ENCODE data around the gene DBP. TPM values are rescaled to one million over a fixed set of nuclear protein-coding genes. Genes with fewer than 3 reads are reported as not detected.

DBP gene
- polyA plus RNA-seq, 1 experiment: 5.3 TPM

- POLR2A ChIA-PET: no interaction called here
- CTCF ChIA-PET: no interaction called here
- Histone ChIP-seq H3K4me3 (ENCODE audit: low read depth, low read length) (no peak overlapping the region), H3K27me3 (ENCODE audit: control insufficient read depth, insufficient read depth, low read length) (peaks cover 4% of the 10 kb centered on the region; the same call in 1 of the 2 replicates), H3K36me3 (ENCODE audit: control insufficient read depth, insufficient read depth, low read length) (no peaks in the 10 kb centered on the region)
- DNase-seq (ENCODE audit: low read depth): no peak
- TF ChIP-seq, protein P1, sequence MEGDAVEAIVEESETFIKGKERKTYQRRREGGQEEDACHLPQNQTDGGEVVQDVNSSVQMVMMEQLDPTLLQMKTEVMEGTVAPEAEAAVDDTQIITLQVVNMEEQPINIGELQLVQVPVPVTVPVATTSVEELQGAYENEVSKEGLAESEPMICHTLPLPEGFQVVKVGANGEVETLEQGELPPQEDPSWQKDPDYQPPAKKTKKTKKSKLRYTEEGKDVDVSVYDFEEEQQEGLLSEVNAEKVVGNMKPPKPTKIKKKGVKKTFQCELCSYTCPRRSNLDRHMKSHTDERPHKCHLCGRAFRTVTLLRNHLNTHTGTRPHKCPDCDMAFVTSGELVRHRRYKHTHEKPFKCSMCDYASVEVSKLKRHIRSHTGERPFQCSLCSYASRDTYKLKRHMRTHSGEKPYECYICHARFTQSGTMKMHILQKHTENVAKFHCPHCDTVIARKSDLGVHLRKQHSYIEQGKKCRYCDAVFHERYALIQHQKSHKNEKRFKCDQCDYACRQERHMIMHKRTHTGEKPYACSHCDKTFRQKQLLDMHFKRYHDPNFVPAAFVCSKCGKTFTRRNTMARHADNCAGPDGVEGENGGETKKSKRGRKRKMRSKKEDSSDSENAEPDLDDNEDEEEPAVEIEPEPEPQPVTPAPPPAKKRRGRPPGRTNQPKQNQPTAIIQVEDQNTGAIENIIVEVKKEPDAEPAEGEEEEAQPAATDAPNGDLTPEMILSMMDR (IDR thresholded peaks at IDR 0.05; ENCODE audit: insufficient read depth, low read depth, low read length): no peak
Measured at GRCh38 chr19:48641850-48642249, 4.7 kb upstream of the DBP start.

DNA sequence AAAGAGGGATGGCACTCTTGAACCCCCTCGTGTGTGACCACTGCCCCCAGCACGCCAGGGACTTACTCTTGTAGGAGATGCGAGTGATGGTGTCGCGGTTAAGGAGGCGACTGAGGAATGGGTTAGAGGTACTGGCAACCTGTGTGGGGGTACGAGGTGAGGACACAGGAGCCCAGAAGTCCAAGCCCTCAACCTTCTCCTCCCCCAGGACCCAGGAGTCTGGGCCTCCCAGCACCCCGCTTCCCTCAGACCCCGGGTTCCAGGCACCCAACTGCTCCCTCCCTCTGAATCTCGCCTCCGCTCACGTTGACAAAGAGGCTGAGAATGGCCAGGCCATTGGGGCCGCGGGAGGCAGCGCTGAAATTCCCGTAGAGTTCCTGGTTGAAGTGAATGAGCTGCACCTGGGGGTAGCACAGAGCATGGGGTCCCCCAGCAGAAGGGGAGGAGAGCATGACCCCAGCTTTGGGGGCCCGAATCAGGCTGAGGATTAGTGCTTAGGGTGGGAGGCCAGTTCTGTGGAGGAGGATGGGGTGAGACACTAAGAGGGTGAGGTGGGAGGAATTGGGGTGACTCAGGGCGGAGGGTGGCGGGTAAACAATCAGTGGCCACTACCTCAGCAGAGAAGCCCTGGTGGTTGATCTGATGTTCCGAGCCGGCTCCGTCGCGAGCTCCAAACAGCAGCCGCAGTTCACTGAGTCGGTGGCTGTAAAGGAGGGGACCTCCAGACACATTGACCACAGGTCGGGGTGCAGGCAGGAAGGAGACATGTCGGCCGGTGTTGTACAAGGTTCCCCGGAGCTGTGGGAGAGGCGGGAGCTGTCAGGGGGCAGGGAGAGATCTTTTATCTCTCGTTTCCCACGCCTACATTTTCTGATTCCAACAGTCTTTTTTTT is 2.5 kb upstream of the DBP start:
- ChIA-PET POLR2A (no interaction called here), CTCF (interaction anchor here (0.6 kb wide), 1 partner anchor 16 kb away, joined by 3 read pairs; no protein-coding TSS in a partner anchor)
- Histone ChIP-seq H3K4me3 (ENCODE audit: low read depth, low read length) (no peak overlapping the region), H3K36me3 (ENCODE audit: control insufficient read depth, insufficient read depth, low read length) (no peaks in the 10 kb centered on the region), H3K27me3 (ENCODE audit: control insufficient read depth, insufficient read depth, low read length) (peaks cover 4% of the 10 kb centered on the region; the same call in 1 of the 2 replicates)
- no peak for DNase-seq (ENCODE audit: low read depth)
- TF ChIP-seq, protein P1 (IDR thresholded peaks at IDR 0.05; ENCODE audit: insufficient read depth, low read depth, low read length): no peak

- Histone ChIP-seq H3K36me3 (ENCODE audit: control insufficient read depth, insufficient read depth, low read length) (no peaks in the 10 kb centered on the region), H3K4me3 (ENCODE audit: low read depth, low read length) (no peak overlapping the region), H3K27me3 (ENCODE audit: control insufficient read depth, insufficient read depth, low read length) (peaks cover 4% of the 10 kb centered on the region; the same call in 1 of the 2 replicates)
- no peak for DNase-seq (ENCODE audit: low read depth)
- TF ChIP-seq, protein P1 (IDR thresholded peaks at IDR 0.05; ENCODE audit: insufficient read depth, low read depth, low read length): no peak
- ChIA-PET CTCF (interaction anchor here (0.6 kb wide), 1 partner anchor 15 kb away, joined by 3 read pairs; no protein-coding TSS in a partner anchor), POLR2A (no interaction called here)
Measured at GRCh38 chr19:48638831-48639381, 1.7 kb upstream of the DBP start.

DNA sequence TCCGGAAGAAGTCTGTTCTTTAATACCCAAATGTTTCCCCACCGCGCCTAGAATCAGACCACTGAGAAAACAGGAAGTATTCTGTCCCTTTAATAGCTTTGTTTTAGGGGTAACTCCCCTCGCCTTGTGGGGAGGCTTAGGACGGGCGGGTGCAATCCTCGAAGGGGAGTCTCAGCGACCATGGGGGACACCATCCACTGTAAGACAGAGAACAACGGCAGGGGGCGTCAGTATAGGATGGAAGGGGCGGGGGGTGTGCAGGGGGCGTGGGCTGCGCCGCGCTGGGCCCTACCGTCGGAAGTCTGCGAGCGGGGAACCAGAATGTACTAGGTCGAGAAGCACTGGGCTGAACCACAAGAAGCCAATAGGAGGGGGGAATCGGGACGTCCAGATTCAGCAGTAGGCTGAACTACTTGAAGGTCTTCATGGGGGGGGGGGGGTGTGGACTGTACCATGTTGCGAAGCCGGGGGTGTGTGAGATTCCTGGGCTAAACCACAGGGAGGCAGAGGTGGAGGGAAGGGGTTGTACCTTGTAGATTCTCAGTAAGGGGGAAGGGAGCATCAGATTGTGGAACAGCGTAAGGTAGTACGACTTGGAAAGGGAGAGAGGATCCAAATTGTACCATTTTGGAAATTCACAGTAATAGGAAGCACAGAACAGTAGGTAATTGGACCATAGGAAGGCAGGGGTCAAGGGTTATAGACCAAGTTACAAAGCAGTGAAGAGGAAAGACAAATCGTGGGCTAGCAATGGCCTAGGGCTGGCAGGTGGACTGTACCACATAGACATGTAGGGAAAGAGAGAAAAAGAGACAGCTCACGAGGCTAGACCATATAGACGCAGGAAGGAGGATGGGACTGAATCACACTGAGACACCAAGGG is 1.0 kb upstream of the DBP start:
- TF ChIP-seq, protein P1 (IDR thresholded peaks at IDR 0.05; ENCODE audit: insufficient read depth, low read depth, low read length): peak; percentile 34; the same call in 1 of the 2 replicates
- peak; percentile 59 for DNase-seq (ENCODE audit: low read depth)
- H3K27me3 ChIP-seq (ENCODE audit: control insufficient read depth, insufficient read depth, low read length): peaks cover 4% of the 10 kb centered on the region; the same call in 1 of the 2 replicates
- POLR2A ChIA-PET: no interaction called here
- H3K36me3 ChIP-seq (ENCODE audit: control insufficient read depth, insufficient read depth, low read length): no peaks in the 10 kb centered on the region
- H3K4me3 ChIP-seq (ENCODE audit: low read depth, low read length): peak overlapping the region; percentile 65
- CTCF ChIA-PET: no interaction called here
